NCI-H146 (cell line): Measurements from ENCODE around the gene LRRN4CL.
"Not testable (repeated sequence)": the region's sequence is repeated elsewhere in the genome, so short reads cannot be mapped to it uniquely, and the experiment has no call there.

ENCODE experiments used
- DNase-seq: peaks from one replicate; lab custom pipeline; 2025; lab: John Stamatoyannopoulos, UW

LRRN4CL gene

GRCh38 chr11:62709247-62710000 is 20.1 kb upstream of the LRRN4CL start:
- peak; percentile 99 for DNase-seq

DNA sequence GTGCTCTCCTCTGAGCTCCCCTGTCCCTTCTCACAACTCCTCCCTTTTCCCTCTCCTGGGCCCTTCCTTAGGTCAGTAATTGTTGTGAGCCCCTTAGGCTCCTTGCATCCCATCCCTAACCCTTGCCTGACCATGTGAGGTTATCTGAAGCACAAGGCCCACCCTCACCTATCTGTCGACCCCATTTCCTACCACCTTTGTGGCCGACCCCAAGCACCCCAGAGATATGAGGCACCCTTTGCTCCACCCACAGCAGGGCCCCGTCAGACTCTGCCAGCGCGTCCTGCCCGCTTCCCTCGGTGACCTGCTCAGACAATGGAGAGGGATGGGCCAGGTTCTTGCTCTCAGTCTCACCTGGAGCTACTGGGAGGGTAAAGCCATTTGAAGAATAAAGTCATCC is 19.5 kb upstream of the LRRN4CL start:
- peak; percentile 75 for DNase-seq

GRCh38 chr11:62708392-62708791 is 19.1 kb upstream of the LRRN4CL start:
- no peak for DNase-seq

DNA sequence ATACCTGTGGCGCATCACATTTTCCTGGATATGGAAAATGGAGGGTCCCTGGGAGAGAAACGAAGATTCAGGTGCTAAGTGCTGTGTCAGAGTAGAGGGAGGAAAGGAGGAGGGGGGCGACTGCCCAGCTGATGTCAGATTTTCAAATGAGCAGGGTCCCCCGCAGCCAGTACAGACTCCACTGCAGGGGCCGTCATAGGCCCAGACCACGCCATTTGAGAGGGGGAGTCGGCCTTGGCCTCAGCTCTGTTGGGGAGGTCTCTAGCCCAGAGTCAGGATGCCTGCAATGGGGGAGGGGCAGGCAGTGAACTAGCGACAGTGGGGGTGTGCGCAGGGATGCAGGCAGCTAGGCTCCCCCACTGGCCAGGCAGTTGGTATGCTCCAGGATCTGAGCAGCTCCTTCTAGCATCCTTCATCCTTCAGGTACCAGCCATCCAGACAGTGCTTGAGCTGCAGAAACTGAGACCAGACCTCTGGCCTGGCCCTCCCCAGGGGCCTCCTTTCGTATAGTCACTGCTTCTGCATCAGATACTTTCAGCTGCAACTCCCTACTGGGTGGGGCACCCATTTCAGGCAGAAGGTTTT is 18.0 kb upstream of the LRRN4CL start, which contains the start of the genes BSCL2 and GNG3:
BSCL2 (minus strand) TSS at position 148 of the 585 bp plus-strand sequence. CDS start 229 bp downstream, outside the sequence.
GNG3 (plus strand) TSS at position 400 of the 585 bp plus-strand sequence. CDS start 620 bp downstream, outside the sequence.
- no peak for DNase-seq

DNA sequence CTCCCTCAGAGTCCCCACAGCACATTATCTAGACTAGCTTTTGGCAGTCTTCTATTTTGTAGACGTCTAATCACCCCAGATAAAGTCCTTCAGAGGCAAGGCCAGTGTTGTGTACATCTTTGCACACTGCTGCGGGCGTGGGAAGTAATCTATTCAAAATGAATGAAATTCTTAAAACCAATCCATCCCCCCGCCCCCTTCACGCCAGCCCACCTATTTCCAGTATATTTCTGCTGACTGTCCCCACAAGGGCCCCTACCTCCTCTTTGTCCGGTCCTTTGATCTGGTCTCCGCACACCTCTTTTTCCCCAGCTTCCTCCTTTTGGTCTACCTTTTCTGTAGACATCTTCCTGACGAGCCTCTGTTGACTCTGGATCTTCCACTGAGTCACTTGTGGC is 17.5 kb upstream of the LRRN4CL start:
- DNase-seq = no peak

GRCh38 chr11:62705880-62706849 is 16.8 kb upstream of the LRRN4CL start:
- peak; percentile 98 for DNase-seq

GRCh38 chr11:62705413-62705812 is 16.1 kb upstream of the LRRN4CL start:
- peak; percentile 55 for DNase-seq

DNA sequence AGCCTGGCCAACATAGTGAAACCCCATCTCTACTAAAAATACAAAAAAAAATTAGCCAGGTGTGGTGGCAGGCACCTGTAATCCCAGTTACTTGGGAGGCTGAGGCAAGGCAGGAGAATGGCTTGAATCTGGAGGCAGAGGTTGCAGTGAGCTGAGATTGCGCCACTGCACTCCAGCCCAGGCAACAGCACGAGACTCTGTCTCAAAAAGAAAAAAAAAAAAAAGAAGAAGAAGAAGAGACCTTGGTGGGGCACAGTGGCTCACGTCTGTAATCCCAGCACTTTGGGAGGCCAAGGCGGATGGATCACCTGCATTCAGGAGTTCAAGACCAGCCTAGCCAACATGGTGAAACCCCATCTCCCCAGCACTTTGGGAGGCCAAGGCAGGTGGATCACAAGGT is 14.6 kb upstream of the LRRN4CL start:
- not testable (repeated sequence) for DNase-seq

GRCh38 chr11:62702246-62702645 is 12.9 kb upstream of the LRRN4CL start:
- no peak for DNase-seq

DNA sequence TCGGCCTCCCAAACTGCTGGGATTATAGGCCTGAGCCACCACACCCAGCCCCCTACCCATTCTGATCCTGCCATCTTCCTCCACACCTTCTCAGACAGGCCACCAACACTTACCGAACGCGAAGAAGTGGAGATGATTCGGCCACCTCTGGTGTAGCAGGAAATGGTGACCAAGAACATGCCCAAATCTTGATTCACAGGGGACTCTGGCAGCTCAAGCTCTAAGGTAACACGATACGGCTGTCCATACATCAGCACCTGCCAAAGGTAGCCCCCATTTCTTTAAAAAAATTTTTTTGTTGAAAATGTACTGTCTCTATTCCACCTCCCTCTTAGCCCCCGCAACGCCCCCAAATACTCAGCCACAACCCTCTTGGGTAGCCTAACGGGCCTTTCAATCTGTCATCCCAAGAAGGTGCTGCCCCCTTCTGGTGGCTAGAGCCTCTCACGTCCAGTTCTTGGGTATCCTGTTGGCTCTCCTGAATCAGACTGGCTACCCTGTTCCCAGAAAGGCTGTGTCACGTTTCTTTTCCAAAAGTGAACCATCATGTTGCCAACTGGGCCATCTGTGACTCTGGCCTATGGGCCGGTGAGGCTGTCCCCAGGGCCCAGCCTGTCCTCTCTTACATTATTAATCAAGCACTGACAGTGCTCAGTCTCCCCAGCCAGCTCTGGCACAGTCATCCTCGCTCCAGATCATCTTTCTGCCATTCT is 5.3 kb upstream of the LRRN4CL start:
- peak; percentile 57 for DNase-seq

- DNase-seq = not testable (repeated sequence)
These were observed 4.3 kb upstream of the LRRN4CL start for GRCh38 chr11:62693624-62694023.

DNA sequence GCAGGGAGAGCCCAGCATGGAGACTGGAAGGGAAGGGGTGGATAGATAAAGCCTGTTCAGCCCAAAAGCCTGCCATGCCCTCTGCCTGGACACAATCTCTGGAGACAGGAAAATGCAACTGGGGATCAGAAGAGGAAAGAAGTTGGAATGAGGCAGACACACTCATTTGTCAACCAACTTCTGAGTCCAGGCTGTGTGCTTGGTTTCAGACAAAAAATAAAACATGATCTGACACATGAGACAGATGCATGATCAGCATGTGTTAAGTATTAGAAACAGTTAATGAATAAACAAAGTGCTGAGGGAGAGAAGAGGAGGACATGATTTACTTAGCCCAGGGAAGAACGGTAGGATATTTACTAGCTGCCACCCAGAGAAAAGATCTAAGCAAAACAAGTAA is 839 bp downstream of the LRRN4CL start:
- no peak for DNase-seq

DNA sequence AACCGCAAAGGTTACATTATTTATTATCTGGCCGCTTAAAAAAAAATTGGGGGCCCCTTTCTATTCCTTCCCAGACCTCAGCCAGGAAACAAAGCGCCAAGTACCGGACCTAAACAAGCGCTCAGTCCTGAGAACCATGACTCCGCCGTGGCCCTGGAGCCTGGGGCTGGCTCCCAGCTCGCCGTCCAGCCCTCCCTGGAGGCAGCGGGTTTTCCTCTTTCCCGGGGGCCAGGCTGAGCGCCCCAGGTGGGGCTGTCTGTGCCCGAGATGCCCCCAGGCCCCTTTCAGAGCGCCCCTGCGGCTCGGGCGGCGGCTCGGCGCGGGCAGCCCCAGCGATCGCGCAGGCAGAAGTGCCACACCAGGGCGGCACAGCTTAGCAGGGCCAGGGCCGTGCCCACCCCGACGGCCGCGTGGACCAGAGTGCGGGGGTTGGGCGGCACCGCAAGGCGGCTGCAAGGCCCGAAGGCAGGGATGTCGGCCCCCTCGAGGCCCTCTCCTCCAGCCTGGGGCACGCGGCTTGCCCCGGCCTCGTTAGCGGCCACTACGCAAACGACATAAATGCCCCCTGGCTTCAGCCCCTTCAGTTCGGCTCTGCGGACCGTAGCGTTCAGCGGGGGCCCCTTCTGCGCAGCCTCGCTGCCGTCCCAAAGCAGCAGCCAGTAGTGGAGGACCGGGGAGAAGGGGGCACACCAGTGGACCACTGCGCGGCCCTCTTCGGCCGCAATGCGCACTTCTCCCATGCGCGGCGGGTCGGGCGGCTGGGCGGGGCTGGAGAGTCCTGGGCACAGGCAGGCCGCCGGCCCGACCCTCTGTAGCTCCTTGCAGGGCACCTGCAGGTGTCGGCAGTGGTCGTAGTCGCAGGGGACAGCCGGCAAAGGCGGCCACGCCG is 1.6 kb downstream of the LRRN4CL start:
- DNase-seq = no peak

DNA sequence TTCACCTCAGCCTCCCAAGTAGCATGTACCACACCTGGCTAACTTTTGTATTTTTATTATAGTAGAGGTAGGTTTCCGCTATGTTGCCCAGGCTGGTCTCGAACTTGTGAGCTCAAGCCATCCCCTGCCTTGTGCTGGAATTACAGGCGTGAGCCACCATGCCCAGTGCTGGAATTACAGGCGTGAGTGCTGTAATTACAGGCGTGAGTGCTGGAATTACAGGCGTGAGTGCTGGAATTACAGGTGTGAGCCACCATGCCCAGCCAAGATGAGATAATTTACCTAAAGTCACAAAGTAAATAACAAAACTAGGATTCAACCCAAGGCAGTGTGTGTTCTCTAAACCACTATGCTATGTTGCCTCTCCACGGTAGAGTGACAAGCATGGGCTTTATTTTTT is 6.8 kb downstream of the LRRN4CL start:
- no peak for DNase-seq

DNA sequence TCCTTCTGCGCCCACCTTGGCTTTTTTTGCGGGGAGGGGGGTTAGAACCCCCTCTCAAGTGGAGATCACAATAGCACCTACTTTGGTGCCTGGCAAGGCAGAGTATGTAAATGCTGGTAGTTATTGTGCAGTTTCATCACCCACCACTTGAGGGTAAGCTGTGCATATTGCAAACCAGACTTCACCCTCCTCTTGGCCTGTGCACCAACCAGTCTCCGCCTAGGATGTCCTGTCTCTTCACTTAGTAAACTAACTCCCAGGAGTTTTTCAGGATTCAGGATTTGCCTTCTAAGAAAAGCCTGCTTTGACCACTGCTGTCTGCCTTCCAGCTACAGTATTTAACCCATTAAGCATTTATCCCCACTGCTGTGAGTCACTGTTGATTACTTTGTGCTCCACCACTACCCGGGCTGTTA is 8.5 kb downstream of the LRRN4CL start:
- peak; percentile 61 for DNase-seq

- peak; percentile 86 for DNase-seq
These were observed 10.3 kb downstream of the LRRN4CL start, which contains the start of gene UBXN1 for GRCh38 chr11:62678770-62679696. TSS of gene UBXN1 (minus strand) at chr11:62679073. CDS start at chr11:62678923, 150 bp downstream.

DNA sequence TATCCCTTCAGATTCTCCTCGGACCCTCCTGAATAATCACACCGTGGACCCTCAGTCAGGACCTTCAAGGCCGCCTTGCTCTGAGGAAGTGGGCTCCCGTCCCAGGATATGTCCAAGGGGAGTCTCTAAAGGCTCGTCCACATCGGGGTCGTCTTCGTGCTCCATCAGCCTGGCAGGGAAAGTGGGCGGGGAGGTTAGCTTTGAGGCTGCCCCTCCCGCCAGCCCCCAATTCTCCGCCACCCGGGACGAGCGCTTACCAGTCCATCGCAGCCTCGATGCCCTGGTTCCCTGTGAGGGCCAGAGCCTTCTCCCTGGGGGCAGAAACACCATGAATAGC is 10.9 kb downstream of the LRRN4CL start:
- DNase-seq = no peak

- no peak for DNase-seq
These were observed 11.6 kb downstream of the LRRN4CL start for GRCh38 chr11:62677714-62678113.

- no peak for DNase-seq
These were observed 12.2 kb downstream of the LRRN4CL start for GRCh38 chr11:62677156-62677555.
